Adrenal gland (tissue), 12 donors: ENCODE results near the gene LRBA. TPM values are rescaled to one million over a fixed set of nuclear protein-coding genes. Genes with fewer than 3 reads are reported as not detected.

ENCODE experiments used
- DNase-seq, 7 donors: peaks; one replicate each; pipeline ENCODE4 v3.0.0-alpha.2; 2019 to 2020
- H3K27ac ChIP-seq, 5 donors: fragments of 200-600 bp; sonication (generic) in 4 of 5; 1 replicate in 3 of 5; 2 replicates in 2 of 5; pipeline versions ENCODE4 v1.5.1 to v1.8.0; 2016 to 2020; ENCODE audit warnings: mild to moderate bottlenecking in 1 of 5
- H3K27me3 ChIP-seq: fragments of 200-600 bp; 2 replicates; pipeline ENCODE4 v1.8.0; 2021
- H3K36me3 ChIP-seq, 2 donors: fragments of 200-600 bp; replicated peaks in 1 of 2; 1 replicate in 1 of 2; 2 replicates in 1 of 2; pipeline versions ENCODE4 v1.5.1 to v1.8.0; 2018 to 2022
- H3K4me1 ChIP-seq, 2 donors: fragments of 200-600 bp; replicated peaks in 1 of 2; 1 replicate in 1 of 2; 2 replicates in 1 of 2; pipeline versions ENCODE4 v1.5.1 to v1.8.0; 2018 to 2021
- H3K4me3 ChIP-seq, 4 donors: fragments of 200-600 bp; sonication (generic) in 3 of 4; one replicate each; pipeline ENCODE4 v1.5.1; 2016 to 2018
- H3K9me3 ChIP-seq, 3 donors: fragments of 200-600 bp; sonication (generic) in 1 of 3; replicated peaks in 1 of 3; 1 replicate in 2 of 3; 2 replicates in 1 of 3; pipeline versions ENCODE4 v1.5.1 to v1.8.0; 2016 to 2021
- CTCF ChIP-seq, 6 experiments: fragments of 450-650 bp in 4 of 6; fragments of 200-600 bp in 2 of 6; sonication (generic) in 1 of 6; IDR thresholded peaks; 1 replicate in 5 of 6; 2 replicates in 1 of 6; pipeline versions ENCODE4 v1.5.1 to v1.8.0; 2016 to 2021; ENCODE audit warnings: antibody characterized with exemption in 6 of 6, mild to moderate bottlenecking in 2 of 6, moderate library complexity in 1 of 6
- POLR2A ChIP-seq, 2 donors: fragments of 450-650 bp; IDR thresholded peaks; one replicate each; pipeline ENCODE4 v1.6.1; 2017; ENCODE audit warnings: antibody characterized with exemption in 2 of 2, mild to moderate bottlenecking in 2 of 2, moderate library complexity in 1 of 2
- WGBS, 4 donors: extraction: QIAGEN DNeasy Blood & Tissue Kit in 2 of 4; methylation state at CpG; one replicate each; pipeline versions ENCODE4 v1.1.5 to v1.1.7; 2013 to 2017; 5-methylcytosine and 5-hydroxymethylcytosine counted together
- intact Hi-C, 2 donors: fragments of 100-400 bp; cut with DNase I; formaldehyde crosslinking; loops; one replicate each; pipeline versions ENCODE4 v1.14.1 to v1.15.0; 2022 to 2023
- polyA plus RNA-seq, 3 donors: library from polyadenylated mRNA; stranded (reverse); fragments of 200-250 nt in 2 of 3; fragments of 350-450 nt in 1 of 3; fragmentation: Illumina TruSeq in 1 of 3; extraction: RNeasy Lipid Tissue Mini Kit (QIAGEN cat#74804) in 1 of 3; gene quantifications; one replicate each; pipeline ENCODE4 v1.2.3, GENCODE V29; 2013 to 2014
- total RNA-seq, 9 donors: library from RNA; depleted of rRNA in 4 of 9; stranded (reverse); fragments of >200 nt in 4 of 9; fragments of 120-200 nt in 1 of 9; fragmentation: NEBNext Ultra II Directional in 1 of 9; extraction: Animal tissue kit (Norgen Biotek cat#: 25700) in 1 of 9; gene quantifications; one replicate each; pipeline versions ENCODE4 v1.1.0 to v1.2.4, GENCODE V29; 2013 to 2023
- donor health status: healthy with polysubstance abuse.
- donor health status: Bipolar disorder and iron deficiency.
- donor health status: DM: yes; HTN: yes; CAD: no.
- donor health status: DM: no; HTN: no; CAD: no.
- donor health status: DM: no; HTN: no; CAD: no.
- donor health status: DM: yes; HTN: yes; CAD: no.

Gene LRBA
- total and polyA plus RNA-seq, 12 donors, result 9.6 to 106 (median 40.6) TPM

- DNase-seq, result no peak
- WGBS, 4 donors, result 94 to 98% (median 97%) methylated on average over 1 of the region's 1 CpG
- H3K4me3 ChIP-seq, result no peak overlapping the region
- H3K4me1 ChIP-seq, result peaks cover 13 to 15% of the 10 kb centered on the region in 2 donors
- no peaks in the 10 kb centered on the region for H3K36me3 ChIP-seq
- TF ChIP-seq CTCF (IDR thresholded peaks at IDR 0.05) (no peak), POLR2A (IDR thresholded peaks at IDR 0.05) (no peak)
- H3K27ac ChIP-seq, result no peak overlapping the region
- no peaks in the 10 kb centered on the region for H3K9me3 ChIP-seq
- H3K27me3 ChIP-seq, result no peaks in the 10 kb centered on the region
- intact Hi-C loops, result no loop called here
Measured at GRCh38 chr4:150779707-150780106, 235.4 kb downstream of the LRBA start.

- no peak overlapping the region for H3K4me3 ChIP-seq
- H3K27me3 ChIP-seq, result no peaks in the 10 kb centered on the region
- no peak for DNase-seq
- peaks cover 12% of the 10 kb centered on the region in 2 donors for H3K4me1 ChIP-seq
- intact Hi-C loops, result no loop called here
- H3K9me3 ChIP-seq, result no peaks in the 10 kb centered on the region
- H3K36me3 ChIP-seq, result no peaks in the 10 kb centered on the region
- 85 to 89% (median 85%) methylated on average over 5 of the region's 5 CpGs for WGBS, 4 donors
- TF ChIP-seq CTCF (IDR thresholded peaks at IDR 0.05), result no peak
- no peak for TF ChIP-seq POLR2A (IDR thresholded peaks at IDR 0.05)
- H3K27ac ChIP-seq, result no peak overlapping the region
Measured at GRCh38 chr4:150773729-150774449, 241.2 kb downstream of the LRBA start.

GRCh38 chr4:150773032-150773431 lies 242.1 kb downstream of the LRBA start:
- no peaks in the 10 kb centered on the region for H3K9me3 ChIP-seq
- TF ChIP-seq CTCF (IDR thresholded peaks at IDR 0.05) (no peak), POLR2A (IDR thresholded peaks at IDR 0.05) (no peak)
- no peak for DNase-seq
- H3K4me3 ChIP-seq, result no peak overlapping the region
- H3K4me1 ChIP-seq, result peaks cover 12% of the 10 kb centered on the region in 2 donors
- H3K27ac ChIP-seq, result no peak overlapping the region
- intact Hi-C loops, result no loop called here
- 88 to 90% (median 89%) methylated on average over 4 of the region's 4 CpGs for WGBS, 4 donors
- H3K27me3 ChIP-seq, result no peaks in the 10 kb centered on the region
- no peaks in the 10 kb centered on the region for H3K36me3 ChIP-seq

- Histone ChIP-seq H3K27ac (no peak overlapping the region), H3K4me3 (no peak overlapping the region), H3K27me3 (no peaks in the 10 kb centered on the region), H3K4me1 (peaks cover 12% of the 10 kb centered on the region in 2 donors), H3K36me3 (no peaks in the 10 kb centered on the region), H3K9me3 (no peaks in the 10 kb centered on the region)
- intact Hi-C loops, result no loop called here
- TF ChIP-seq CTCF (IDR thresholded peaks at IDR 0.05) (no peak), POLR2A (IDR thresholded peaks at IDR 0.05) (no peak)
- no peak for DNase-seq
- 94 to 100% (median 97%) methylated on average over 1 of the region's 1 CpG for WGBS, 4 donors
Measured at GRCh38 chr4:150771382-150771781, 243.7 kb downstream of the LRBA start.
